ENCODE data around the gene CSTPP1. TPM values are rescaled to one million over a fixed set of nuclear protein-coding genes. Genes with fewer than 3 reads are reported as not detected.

The CSTPP1 gene
- total RNA-seq, 1 donor from 2014 or later, result 32.8 TPM

DNA sequence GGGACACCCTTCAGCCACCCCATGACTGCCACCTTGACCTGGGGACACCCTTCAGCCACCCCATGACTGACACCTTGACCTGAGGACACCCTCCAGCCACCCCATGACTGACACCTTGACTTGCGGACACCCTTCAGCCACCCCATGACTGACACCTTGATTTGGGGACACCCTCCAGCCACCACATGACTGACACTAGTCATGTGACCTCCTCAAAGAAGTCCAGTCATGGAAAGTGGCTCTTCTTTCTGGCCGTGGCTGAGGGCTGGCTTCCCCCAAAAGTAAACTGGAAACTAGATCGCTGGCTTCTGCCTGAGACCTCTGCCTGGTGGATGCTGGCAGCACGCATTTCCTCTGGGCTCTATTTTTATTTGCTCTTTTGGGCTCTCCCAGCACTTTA is 211.7 kb downstream of the CSTPP1 start:
- no peak overlapping the region for H3K4me3 ChIP-seq
- no peaks in the 10 kb centered on the region for H3K9me3 ChIP-seq
- DNase-seq, result no peak
- TF ChIP-seq, protein P1, sequence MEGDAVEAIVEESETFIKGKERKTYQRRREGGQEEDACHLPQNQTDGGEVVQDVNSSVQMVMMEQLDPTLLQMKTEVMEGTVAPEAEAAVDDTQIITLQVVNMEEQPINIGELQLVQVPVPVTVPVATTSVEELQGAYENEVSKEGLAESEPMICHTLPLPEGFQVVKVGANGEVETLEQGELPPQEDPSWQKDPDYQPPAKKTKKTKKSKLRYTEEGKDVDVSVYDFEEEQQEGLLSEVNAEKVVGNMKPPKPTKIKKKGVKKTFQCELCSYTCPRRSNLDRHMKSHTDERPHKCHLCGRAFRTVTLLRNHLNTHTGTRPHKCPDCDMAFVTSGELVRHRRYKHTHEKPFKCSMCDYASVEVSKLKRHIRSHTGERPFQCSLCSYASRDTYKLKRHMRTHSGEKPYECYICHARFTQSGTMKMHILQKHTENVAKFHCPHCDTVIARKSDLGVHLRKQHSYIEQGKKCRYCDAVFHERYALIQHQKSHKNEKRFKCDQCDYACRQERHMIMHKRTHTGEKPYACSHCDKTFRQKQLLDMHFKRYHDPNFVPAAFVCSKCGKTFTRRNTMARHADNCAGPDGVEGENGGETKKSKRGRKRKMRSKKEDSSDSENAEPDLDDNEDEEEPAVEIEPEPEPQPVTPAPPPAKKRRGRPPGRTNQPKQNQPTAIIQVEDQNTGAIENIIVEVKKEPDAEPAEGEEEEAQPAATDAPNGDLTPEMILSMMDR (IDR thresholded peaks at IDR 0.05), result no peak
- H3K4me1 ChIP-seq, result peaks cover 11% of the 10 kb centered on the region
- peaks cover 5% of the 10 kb centered on the region for H3K36me3 ChIP-seq
- H3K27me3 ChIP-seq (ENCODE audit: low read depth), result no peaks in the 10 kb centered on the region
- intact Hi-C loops (cut with DNase I), result no loop called here
- no peak for ATAC-seq
- no peak overlapping the region for H3K27ac ChIP-seq

DNA sequence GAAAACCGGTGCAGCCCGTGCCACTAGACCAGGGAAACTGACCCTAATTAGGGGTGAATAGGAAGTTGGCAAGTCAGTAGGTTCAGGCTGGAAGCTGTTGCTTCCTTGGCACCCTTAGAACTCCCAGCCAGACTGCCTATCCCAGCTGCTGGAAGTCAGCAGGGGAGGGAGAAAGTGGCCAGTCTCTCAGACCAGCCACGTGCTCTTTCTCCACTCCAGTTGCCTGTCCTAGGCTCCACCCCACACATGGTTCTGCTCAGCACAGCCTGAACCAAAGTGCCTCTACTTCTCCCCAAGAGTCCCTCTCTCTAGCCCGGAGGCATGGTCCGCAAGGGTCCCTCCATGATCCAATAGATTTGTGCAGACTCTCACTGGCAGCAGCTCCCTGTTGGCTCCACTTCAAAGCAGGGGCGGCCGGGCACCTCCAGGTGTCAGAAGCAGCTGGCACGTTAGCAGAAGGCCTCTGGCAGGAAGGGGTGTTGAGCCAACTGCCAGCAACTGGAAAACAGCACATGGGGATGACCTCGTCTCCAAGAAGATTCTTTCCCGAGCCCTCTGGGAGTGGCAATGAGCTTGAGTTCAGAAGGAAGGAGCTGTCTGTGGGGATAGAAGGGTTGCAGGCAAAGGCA is 212.5 kb downstream of the CSTPP1 start:
- Histone ChIP-seq H3K9me3 (no peaks in the 10 kb centered on the region), H3K4me3 (no peak overlapping the region), H3K27ac (no peak overlapping the region), H3K4me1 (peaks cover 11% of the 10 kb centered on the region), H3K36me3 (peaks cover 5% of the 10 kb centered on the region), H3K27me3 (ENCODE audit: low read depth) (no peaks in the 10 kb centered on the region)
- TF ChIP-seq, protein P1 (IDR thresholded peaks at IDR 0.05), result no peak
- DNase-seq (no peak), ATAC-seq (peak in 1 of 2 donors; percentile 24)
- intact Hi-C loops (cut with DNase I), result no loop called here

DNA sequence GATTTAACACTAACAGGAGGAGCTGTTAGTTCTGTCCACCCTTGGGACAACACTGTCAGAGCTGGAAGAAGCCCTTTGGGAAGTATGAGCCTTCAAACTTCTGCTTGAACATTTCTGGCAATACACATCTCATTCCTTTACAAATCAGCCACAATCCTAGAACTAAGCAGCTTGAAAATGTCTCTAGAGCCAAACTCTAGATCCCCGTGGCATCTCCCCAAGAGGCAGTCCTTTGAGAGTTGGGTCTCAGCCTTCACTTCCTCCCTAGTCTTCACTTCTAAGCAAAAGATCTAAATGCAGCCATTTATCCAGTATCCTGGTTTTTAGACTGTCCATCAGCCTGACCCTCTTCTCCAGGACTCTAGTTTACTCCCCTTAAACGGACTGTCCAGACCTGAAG is 213.2 kb downstream of the CSTPP1 start:
- TF ChIP-seq, protein P1 (IDR thresholded peaks at IDR 0.05), result no peak
- peaks cover 5% of the 10 kb centered on the region for H3K36me3 ChIP-seq
- ATAC-seq, result no peak
- no peaks in the 10 kb centered on the region for H3K9me3 ChIP-seq
- no peak overlapping the region for H3K4me3 ChIP-seq
- DNase-seq, result no peak
- no peaks in the 10 kb centered on the region for H3K27me3 ChIP-seq (ENCODE audit: low read depth)
- intact Hi-C loops (cut with DNase I), result loop anchor here (5.0 kb wide), 1 partner anchor 262 kb away; no protein-coding TSS in a partner anchor
- H3K4me1 ChIP-seq, result peaks cover 11% of the 10 kb centered on the region
- no peak overlapping the region for H3K27ac ChIP-seq

DNA sequence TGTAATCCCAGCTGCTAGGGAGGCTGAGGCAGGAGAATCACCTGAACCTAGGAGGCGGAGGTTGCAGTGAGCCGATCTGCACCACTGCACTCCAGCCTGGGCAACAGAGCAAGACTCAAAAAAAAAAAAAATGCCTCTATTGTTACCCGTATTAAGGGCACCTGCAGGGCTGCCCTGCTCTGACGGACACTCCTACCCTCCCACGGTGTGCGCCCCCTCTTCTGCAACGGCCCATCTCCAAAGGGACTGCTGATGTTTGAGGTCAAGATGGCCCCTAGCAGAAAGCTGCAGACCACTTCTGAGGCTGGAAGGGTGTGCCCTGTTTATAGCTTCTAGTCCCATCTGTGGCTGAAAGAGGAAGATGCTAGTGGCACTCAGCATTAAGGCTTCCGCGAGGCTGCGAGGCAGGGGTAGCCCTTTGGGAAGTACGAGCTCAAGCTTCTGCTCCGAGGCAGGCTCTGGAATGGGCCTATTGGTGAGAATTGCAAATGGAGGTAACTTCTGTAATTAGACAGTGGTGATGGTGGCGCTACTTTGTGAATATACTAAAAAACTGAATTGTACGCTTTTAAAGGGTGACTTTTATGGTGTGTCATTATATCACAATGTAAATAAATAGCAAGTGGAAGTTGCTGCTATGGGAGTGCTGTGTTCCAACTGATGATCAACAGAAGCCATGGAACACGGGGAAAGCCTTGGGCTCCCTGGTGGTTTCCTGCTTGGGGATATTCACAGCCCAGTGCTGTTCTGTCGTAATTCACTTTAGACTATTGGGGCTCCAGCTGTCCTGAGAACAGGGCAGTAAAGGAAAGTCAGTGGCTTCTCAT is 215.8 kb downstream of the CSTPP1 start:
- H3K4me1 ChIP-seq, result peaks cover 11% of the 10 kb centered on the region
- intact Hi-C loops (cut with DNase I), result loop anchor here (5.0 kb wide), 1 partner anchor 265 kb away; no protein-coding TSS in a partner anchor
- TF ChIP-seq, protein P1 (IDR thresholded peaks at IDR 0.05), result no peak
- no peaks in the 10 kb centered on the region for H3K27me3 ChIP-seq (ENCODE audit: low read depth)
- peak in 1 of 2 donors; percentile 23 for ATAC-seq
- H3K4me3 ChIP-seq, result no peak overlapping the region
- H3K9me3 ChIP-seq, result no peaks in the 10 kb centered on the region
- DNase-seq, result no peak
- peak overlapping the region; percentile 37 for H3K27ac ChIP-seq
- peaks cover 10% of the 10 kb centered on the region for H3K36me3 ChIP-seq

DNA sequence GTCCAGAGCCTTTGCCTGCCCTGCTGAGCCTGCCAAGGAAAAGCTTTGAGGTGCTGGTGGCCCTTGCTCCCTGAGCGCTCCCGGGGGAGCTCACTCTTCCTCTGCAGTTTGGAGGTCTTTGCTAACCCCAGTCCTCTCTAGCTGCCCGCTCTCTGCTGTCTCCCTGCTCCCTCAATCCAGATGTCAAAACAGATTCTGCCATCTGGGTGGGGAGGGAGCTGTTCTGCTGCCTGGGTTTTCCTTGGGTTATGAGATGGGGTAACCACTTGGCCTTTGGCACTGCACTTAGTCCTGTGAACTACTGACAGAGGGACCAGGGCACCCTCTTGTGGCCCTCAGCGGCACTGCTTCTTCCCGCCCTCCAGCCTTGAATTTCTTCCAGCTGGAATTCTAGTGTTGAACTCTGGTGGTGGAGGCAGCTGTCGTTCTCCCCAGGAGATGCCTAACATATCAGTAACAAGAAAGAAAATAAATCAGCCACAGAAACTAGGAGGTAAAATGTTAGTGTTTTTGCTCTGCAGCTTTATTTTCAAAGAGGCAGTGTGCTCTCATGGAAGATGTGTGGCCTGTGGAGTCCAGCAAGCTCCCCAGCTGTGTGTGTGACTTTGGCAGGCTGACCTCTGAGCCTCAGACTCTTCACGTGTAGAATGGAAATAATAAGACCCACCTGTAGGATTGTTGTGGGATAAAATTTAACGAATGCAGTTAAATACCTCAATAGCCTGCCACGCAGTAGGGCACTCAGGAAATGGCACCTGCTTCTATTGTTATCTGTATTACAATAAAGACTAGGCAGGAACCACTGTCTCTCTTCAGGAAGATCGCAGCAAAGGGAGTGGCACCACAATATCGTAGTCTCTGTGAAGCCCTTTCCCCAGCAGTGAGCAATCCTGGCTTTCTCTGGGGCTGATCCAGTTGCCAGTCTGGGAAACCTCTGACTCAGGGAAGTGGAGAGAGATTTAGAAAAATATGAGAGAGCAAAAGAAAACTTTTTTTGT is 216.7 kb downstream of the CSTPP1 start:
- Histone ChIP-seq H3K27ac (peak overlapping the region; percentile 37), H3K36me3 (peaks cover 16% of the 10 kb centered on the region), H3K4me3 (no peak overlapping the region), H3K4me1 (peaks cover 11% of the 10 kb centered on the region), H3K27me3 (ENCODE audit: low read depth) (no peaks in the 10 kb centered on the region), H3K9me3 (no peaks in the 10 kb centered on the region)
- ATAC-seq (peak; percentile 84 to 87), DNase-seq (peak; percentile 72)
- TF ChIP-seq, protein P1 (IDR thresholded peaks at IDR 0.05), result peak; percentile 95
- intact Hi-C loops (cut with DNase I), result loop anchor here (5.0 kb wide), 1 partner anchor 266 kb away; no protein-coding TSS in a partner anchor

All from lower lobe of right lung (tissue), 2 donors.